ENCODE results near the gene MUS81.

Gene MUS81

GRCh38 chr11:65885231-65885630 is 25.0 kb downstream of the MUS81 start:
- TF ChIP-seq, protein P1, sequence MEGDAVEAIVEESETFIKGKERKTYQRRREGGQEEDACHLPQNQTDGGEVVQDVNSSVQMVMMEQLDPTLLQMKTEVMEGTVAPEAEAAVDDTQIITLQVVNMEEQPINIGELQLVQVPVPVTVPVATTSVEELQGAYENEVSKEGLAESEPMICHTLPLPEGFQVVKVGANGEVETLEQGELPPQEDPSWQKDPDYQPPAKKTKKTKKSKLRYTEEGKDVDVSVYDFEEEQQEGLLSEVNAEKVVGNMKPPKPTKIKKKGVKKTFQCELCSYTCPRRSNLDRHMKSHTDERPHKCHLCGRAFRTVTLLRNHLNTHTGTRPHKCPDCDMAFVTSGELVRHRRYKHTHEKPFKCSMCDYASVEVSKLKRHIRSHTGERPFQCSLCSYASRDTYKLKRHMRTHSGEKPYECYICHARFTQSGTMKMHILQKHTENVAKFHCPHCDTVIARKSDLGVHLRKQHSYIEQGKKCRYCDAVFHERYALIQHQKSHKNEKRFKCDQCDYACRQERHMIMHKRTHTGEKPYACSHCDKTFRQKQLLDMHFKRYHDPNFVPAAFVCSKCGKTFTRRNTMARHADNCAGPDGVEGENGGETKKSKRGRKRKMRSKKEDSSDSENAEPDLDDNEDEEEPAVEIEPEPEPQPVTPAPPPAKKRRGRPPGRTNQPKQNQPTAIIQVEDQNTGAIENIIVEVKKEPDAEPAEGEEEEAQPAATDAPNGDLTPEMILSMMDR (IDR thresholded peaks at IDR 0.05; ENCODE audit: borderline replicate concordance, extremely low read depth, low read length, poor library complexity, severe bottlenecking): no peak
- no peak for TF ChIP-seq EZH2 (IDR thresholded peaks at IDR 0.05; ENCODE audit: borderline replicate concordance, low read depth, low read length, severe bottlenecking)
- Histone ChIP-seq H3K27me3 (ENCODE audit: insufficient read depth, low read length, poor library complexity) (no peaks in the 10 kb centered on the region), H3K9me3 (ENCODE audit: insufficient read depth, low read length, severe bottlenecking) (no peaks in the 10 kb centered on the region), H3K4me2 (ENCODE audit: insufficient read depth, low read length) (peak overlapping the region; percentile 41; the same call in 1 of the 2 replicates), H3K4me1 (ENCODE audit: insufficient read depth, low read length) (peaks cover 53% of the 10 kb centered on the region), H3K36me3 (ENCODE audit: insufficient read depth, low read length) (peaks cover 57% of the 10 kb centered on the region), H4K20me1 (ENCODE audit: insufficient read depth, low read length) (peaks cover 15% of the 10 kb centered on the region), H3K4me3 (ENCODE audit: low read depth in 1 of 2, low read length in 2 of 2) (no peak overlapping the region), H3K79me2 (ENCODE audit: insufficient read depth, low read length) (peaks cover 21% of the 10 kb centered on the region), H3K27ac (ENCODE audit: low read length) (no peak overlapping the region), H3K9ac (ENCODE audit: low read depth, low read length) (no peak overlapping the region), H2AFZ (ENCODE audit: low read depth, low read length) (no peak overlapping the region)
- ATAC-seq (ENCODE audit: insufficient read depth, low read depth) (no peak), DNase-seq (no peak)

DNA sequence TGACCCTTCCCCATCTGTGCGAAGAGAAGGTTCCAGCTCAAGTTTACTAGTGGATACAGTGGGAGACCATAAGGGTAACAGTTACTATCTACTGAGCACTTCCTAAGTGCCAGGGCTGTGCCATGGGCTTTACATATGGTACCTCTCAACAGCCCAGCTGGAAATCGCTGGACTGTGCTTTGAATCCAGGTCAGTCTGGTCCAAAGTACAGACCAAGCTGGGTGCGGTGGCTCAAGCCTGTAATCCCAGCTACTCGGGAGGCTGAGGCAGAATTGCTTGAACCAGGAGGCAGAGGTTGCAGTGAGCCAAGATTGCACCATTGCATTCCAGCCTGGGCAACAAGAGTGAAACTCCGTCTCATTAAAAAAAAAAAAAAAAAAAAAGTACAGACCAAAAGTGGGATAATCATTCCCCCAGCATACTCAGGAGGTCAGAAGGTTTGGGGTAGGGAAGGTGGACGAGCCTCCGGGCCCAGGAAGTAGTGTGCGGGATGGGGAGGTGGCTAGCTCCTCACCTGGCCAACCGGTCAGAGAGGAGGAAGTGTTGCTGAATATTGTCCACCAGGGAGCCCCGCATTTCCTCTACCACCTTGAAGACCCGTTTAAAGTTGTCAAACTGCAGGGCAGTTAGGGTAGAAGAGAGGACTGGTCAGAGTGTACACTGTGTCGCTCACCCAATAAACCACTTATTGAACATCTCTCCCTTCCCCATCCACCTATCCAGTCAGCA is 25.7 kb downstream of the MUS81 start:
- no peak overlapping the region for H3K4me2 ChIP-seq (ENCODE audit: insufficient read depth, low read length)
- peaks cover 57% of the 10 kb centered on the region for H3K36me3 ChIP-seq (ENCODE audit: insufficient read depth, low read length)
- no peaks in the 10 kb centered on the region for H3K9me3 ChIP-seq (ENCODE audit: insufficient read depth, low read length, severe bottlenecking)
- DNase-seq: no peak
- H3K4me1 ChIP-seq (ENCODE audit: insufficient read depth, low read length): peaks cover 59% of the 10 kb centered on the region
- peaks cover 23% of the 10 kb centered on the region for H3K79me2 ChIP-seq (ENCODE audit: insufficient read depth, low read length)
- no peak overlapping the region for H3K4me3 ChIP-seq (ENCODE audit: low read depth in 1 of 2, low read length in 2 of 2)
- H2AFZ ChIP-seq (ENCODE audit: low read depth, low read length): no peak overlapping the region
- H4K20me1 ChIP-seq (ENCODE audit: insufficient read depth, low read length): peaks cover 13% of the 10 kb centered on the region
- TF ChIP-seq EZH2 (IDR thresholded peaks at IDR 0.05; ENCODE audit: borderline replicate concordance, low read depth, low read length, severe bottlenecking): no peak
- TF ChIP-seq, protein P1 (IDR thresholded peaks at IDR 0.05; ENCODE audit: borderline replicate concordance, extremely low read depth, low read length, poor library complexity, severe bottlenecking): no peak
- no peak overlapping the region for H3K27ac ChIP-seq (ENCODE audit: low read length)
- H3K9ac ChIP-seq (ENCODE audit: low read depth, low read length): no peak overlapping the region
- no peaks in the 10 kb centered on the region for H3K27me3 ChIP-seq (ENCODE audit: insufficient read depth, low read length, poor library complexity)
- ATAC-seq (ENCODE audit: insufficient read depth, low read depth): no peak

- no peak for ATAC-seq (ENCODE audit: insufficient read depth, low read depth)
These were observed 26.8 kb downstream of the MUS81 start for GRCh38 chr11:65886826-65887722.

More at GRCh38 chr11:65886826-65887722, 26.8 kb downstream of the MUS81 start:
- Histone ChIP-seq H3K27me3 (ENCODE audit: insufficient read depth, low read length, poor library complexity) (no peaks in the 10 kb centered on the region), H4K20me1 (ENCODE audit: insufficient read depth, low read length) (peaks cover 24% of the 10 kb centered on the region), H3K4me3 (ENCODE audit: low read depth in 1 of 2, low read length in 2 of 2) (peak overlapping the region; percentile 42 to 71; a peak in 3 of 4 replicates), H3K79me2 (ENCODE audit: insufficient read depth, low read length) (peaks cover 34% of the 10 kb centered on the region), H3K36me3 (ENCODE audit: insufficient read depth, low read length) (peaks cover 56% of the 10 kb centered on the region), H2AFZ (ENCODE audit: low read depth, low read length) (no peak overlapping the region), H3K9me3 (ENCODE audit: insufficient read depth, low read length, severe bottlenecking) (no peaks in the 10 kb centered on the region), H3K27ac (ENCODE audit: low read length) (peak overlapping the region; percentile 83), H3K4me1 (ENCODE audit: insufficient read depth, low read length) (peaks cover 70% of the 10 kb centered on the region), H3K4me2 (ENCODE audit: insufficient read depth, low read length) (peak overlapping the region; percentile 96), H3K9ac (ENCODE audit: low read depth, low read length) (peak overlapping the region; percentile 75)
- no peak for DNase-seq
- TF ChIP-seq, protein P1 (IDR thresholded peaks at IDR 0.05; ENCODE audit: borderline replicate concordance, extremely low read depth, low read length, poor library complexity, severe bottlenecking): no peak
- no peak for TF ChIP-seq EZH2 (IDR thresholded peaks at IDR 0.05; ENCODE audit: borderline replicate concordance, low read depth, low read length, severe bottlenecking)
